ENCODE data around the gene ABHD10. TPM values are rescaled to one million over a fixed set of nuclear protein-coding genes. Genes with fewer than 3 reads are reported as not detected.
"Not testable (repeated sequence)": the region's sequence is repeated elsewhere in the genome, so short reads cannot be mapped to it uniquely, and the experiment has no call there.

The ABHD10 gene
- total RNA-seq, 2 experiments from 2014 or later: 45.2 to 50.7 TPM

- DNase-seq (no peak), ATAC-seq (no peak)
- Mint-ChIP-seq H3K27me3 (peaks cover 2% of the 10 kb centered on the region), H3K4me1 (no peaks in the 10 kb centered on the region), H3K4me3 (no peak overlapping the region), H3K27ac (no peak overlapping the region), H3K9me3 (ENCODE audit: low read depth) (no peaks in the 10 kb centered on the region), H3K36me3 (no peaks in the 10 kb centered on the region)
- CTCF ChIA-PET: interaction anchor here (0.9 to 2.5 kb wide), 3 partner anchors 9 to 18 kb away, joined by 3 to 9 read pairs (median 4); no protein-coding TSS in a partner anchor
Measured at GRCh38 chr3:112032098-112032731, 53.4 kb downstream of the ABHD10 start.

GRCh38 chr3:112034436-112034835 is 55.6 kb downstream of the ABHD10 start, which contains the start of gene TMPRSS7:
TSS of gene TMPRSS7 (plus strand) at chr3:112034736. CDS start at chr3:112034846, 110 bp downstream.
- no peaks in the 10 kb centered on the region for H3K36me3 Mint-ChIP-seq
- CTCF ChIA-PET: no interaction called here
- H3K4me1 Mint-ChIP-seq: no peaks in the 10 kb centered on the region
- H3K27me3 Mint-ChIP-seq: peaks cover 2% of the 10 kb centered on the region
- no peak within 1 kb of the TSS for H3K4me3 Mint-ChIP-seq
- H3K9me3 Mint-ChIP-seq (ENCODE audit: low read depth): no peaks in the 10 kb centered on the region
- H3K27ac Mint-ChIP-seq: no peak within 1 kb of the TSS
- ATAC-seq (no peak), DNase-seq (no peak)

DNA sequence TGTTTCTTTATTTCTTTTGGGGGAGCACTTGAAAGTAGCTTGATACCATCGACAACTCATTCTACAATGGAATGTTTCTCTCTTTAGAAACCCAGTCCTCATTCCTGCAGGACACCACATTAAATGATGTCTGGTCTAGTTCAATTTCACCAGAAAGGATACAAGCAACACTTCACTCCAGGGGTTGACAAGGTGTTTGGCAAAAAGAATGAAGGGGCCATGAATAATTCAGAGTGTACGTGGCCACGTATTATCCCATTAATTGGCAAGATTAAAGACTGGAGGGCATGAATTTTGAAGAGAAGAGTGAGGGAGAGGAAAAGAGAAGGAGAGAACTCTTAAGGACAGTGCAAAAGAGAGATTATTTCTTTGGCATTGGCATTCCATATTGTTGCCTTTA is 56.4 kb downstream of the ABHD10 start:
- peaks cover 2% of the 10 kb centered on the region for H3K27me3 Mint-ChIP-seq
- H3K9me3 Mint-ChIP-seq (ENCODE audit: low read depth): no peaks in the 10 kb centered on the region
- H3K4me1 Mint-ChIP-seq: no peaks in the 10 kb centered on the region
- DNase-seq (no peak), ATAC-seq (no peak)
- no peaks in the 10 kb centered on the region for H3K36me3 Mint-ChIP-seq
- H3K27ac Mint-ChIP-seq: no peak overlapping the region
- no peak overlapping the region for H3K4me3 Mint-ChIP-seq
- CTCF ChIA-PET: no interaction called here

DNA sequence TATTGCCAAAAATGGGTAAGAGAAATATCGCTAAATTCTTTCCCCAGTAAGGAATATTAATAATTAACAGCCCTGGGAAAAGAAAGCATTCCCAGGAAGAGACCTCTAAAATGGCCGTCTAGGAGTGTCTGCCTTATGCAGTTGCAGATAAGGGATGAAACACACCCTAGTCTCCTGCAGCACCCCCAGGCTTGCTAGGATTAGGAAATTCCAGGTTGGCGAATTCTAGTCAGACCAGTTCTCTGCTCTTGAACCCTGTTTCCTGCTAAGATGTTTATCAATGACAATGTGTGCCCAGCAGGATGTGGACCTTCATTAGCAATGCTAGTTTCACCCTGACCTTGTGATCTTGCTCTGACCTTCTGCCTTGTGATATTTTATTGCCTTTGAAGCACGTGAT is 58.4 kb downstream of the ABHD10 start:
- H3K27ac Mint-ChIP-seq; H3K36me3 Mint-ChIP-seq; H3K4me1 Mint-ChIP-seq; DNase-seq; H3K4me3 Mint-ChIP-seq; H3K27me3 Mint-ChIP-seq; ATAC-seq; H3K9me3 Mint-ChIP-seq (ENCODE audit: low read depth); CTCF ChIA-PET: not testable (repeated sequence)

GRCh38 chr3:112038863-112039262 is 60.0 kb downstream of the ABHD10 start:
- no peak for ATAC-seq
- Mint-ChIP-seq H3K27ac (no peak overlapping the region), H3K36me3 (no peaks in the 10 kb centered on the region), H3K4me3 (no peak overlapping the region), H3K4me1 (no peaks in the 10 kb centered on the region), H3K27me3 (no peaks in the 10 kb centered on the region), H3K9me3 (ENCODE audit: low read depth) (no peaks in the 10 kb centered on the region)
- DNase-seq: no peak
- CTCF ChIA-PET: no interaction called here

DNA sequence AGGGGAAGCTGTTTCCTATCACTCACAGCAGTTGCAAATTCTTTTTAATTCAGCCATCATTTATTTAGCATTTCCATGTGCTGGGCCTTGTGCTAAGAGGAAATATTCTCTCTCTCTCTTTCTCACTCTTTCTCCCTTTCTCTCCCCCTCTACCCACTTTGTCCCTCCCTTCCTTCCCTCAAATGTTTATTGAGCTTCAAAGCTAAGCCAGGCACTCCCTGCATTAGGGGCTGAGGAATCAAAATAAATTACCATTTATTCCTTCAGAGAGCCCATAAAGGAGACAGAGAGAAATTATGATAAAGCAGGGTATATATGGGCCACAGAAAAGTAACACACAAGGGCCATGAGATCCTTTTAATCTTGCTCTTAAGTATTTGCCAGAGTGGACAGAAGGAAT is 62.5 kb downstream of the ABHD10 start:
- DNase-seq (no peak), ATAC-seq (no peak)
- Mint-ChIP-seq H3K27me3 (no peaks in the 10 kb centered on the region), H3K9me3 (ENCODE audit: low read depth) (no peaks in the 10 kb centered on the region), H3K4me3 (no peak overlapping the region), H3K4me1 (no peaks in the 10 kb centered on the region), H3K27ac (no peak overlapping the region), H3K36me3 (no peaks in the 10 kb centered on the region)
- CTCF ChIA-PET: interaction anchor here (0.7 to 1.7 kb wide), 4 partner anchors 9 to 25 kb away, joined by 3 to 4 read pairs (median 3); no protein-coding TSS in a partner anchor

- no peak overlapping the region for H3K4me3 Mint-ChIP-seq
- H3K4me1 Mint-ChIP-seq: peaks cover 5% of the 10 kb centered on the region
- H3K27ac Mint-ChIP-seq: no peak overlapping the region
- no peaks in the 10 kb centered on the region for H3K9me3 Mint-ChIP-seq (ENCODE audit: low read depth)
- no peaks in the 10 kb centered on the region for H3K36me3 Mint-ChIP-seq
- H3K27me3 Mint-ChIP-seq: no peaks in the 10 kb centered on the region
- ATAC-seq (no peak), DNase-seq (no peak)
- CTCF ChIA-PET: interaction anchor here (0.8 to 2.3 kb wide), 18 partner anchors 9 to 436 kb away, joined by 3 to 14 read pairs (median 4); partner anchors contain the start of gene ABHD10
Measured at GRCh38 chr3:112042842-112043280, 64.0 kb downstream of the ABHD10 start.

Other genes with a start within 250 kb of the ABHD10 start
- 1 to 10 TPM; 4.4 to 4.8 TPM for gene PHLDB2, start 119.8 kb upstream of the ABHD10 start, total RNA-seq
- gene TAGLN3, start 19.9 kb downstream of the ABHD10 start, total RNA-seq: not detected
- gene TMPRSS7, start 55.7 kb downstream of the ABHD10 start, total RNA-seq: not detected
- 1 to 10 TPM; 2.4 to 2.6 TPM for gene C3orf52, start 107.4 kb downstream of the ABHD10 start, total RNA-seq
- gene GCSAM, start 154.2 kb downstream of the ABHD10 start, total RNA-seq: 1 to 10 TPM; 8.6 to 9.5 TPM

Data from activated CD8-positive, alpha-beta memory T cell treated with anti-CD3 and anti-CD28 coated beads, Interleukin-2, amount 10 ng/mL, durations not matched to agents 7 days and 5 days (primary cell).